HEK293 (cell line): ENCODE results near the gene EEF2K.

Experiments used
- GLIS1 ChIP-seq: fragments of 450-650 bp; formaldehyde crosslinking; IDR thresholded peaks from 2 replicates; pipeline ENCODE4 v1.5.1; 2016; ENCODE audit warnings: missing biosample characterization, missing genetic modification characterization
- GLIS2 ChIP-seq: fragments of 450-650 bp; formaldehyde crosslinking; IDR thresholded peaks from 2 replicates; pipeline ENCODE4 v1.5.1; 2016; ENCODE audit warnings: missing biosample characterization, missing genetic modification characterization
- IKZF3 ChIP-seq: fragments of 450-650 bp; IDR thresholded peaks from 2 replicates; pipeline ENCODE4 v1.5.0; 2018; ENCODE audit warnings: missing biosample characterization, mild to moderate bottlenecking, missing genetic modification characterization, moderate library complexity
- KLF10 ChIP-seq: fragments of 450-650 bp; IDR thresholded peaks from 2 replicates; pipeline ENCODE4 v1.5.1; 2018; ENCODE audit warnings: missing biosample characterization, mild to moderate bottlenecking, missing genetic modification characterization
- KLF16 ChIP-seq: fragments of 450-650 bp; formaldehyde crosslinking; IDR thresholded peaks from 2 replicates; pipeline ENCODE4 v1.5.1; 2017; ENCODE audit warnings: missing biosample characterization, missing genetic modification characterization
- KLF9 ChIP-seq: fragments of 450-650 bp; formaldehyde crosslinking; IDR thresholded peaks from 2 replicates; pipeline ENCODE4 v1.5.1; 2016; ENCODE audit warnings: missing biosample characterization, missing genetic modification characterization, low read depth
- MZF1 ChIP-seq: fragments of 450-650 bp; formaldehyde crosslinking; IDR thresholded peaks from 2 replicates; pipeline ENCODE4 v1.5.1; 2017; ENCODE audit warnings: missing biosample characterization, missing genetic modification characterization, borderline replicate concordance
- OSR2 ChIP-seq: fragments of 450-650 bp; formaldehyde crosslinking; IDR thresholded peaks from 2 replicates; pipeline ENCODE4 v1.5.1; 2016; ENCODE audit warnings: missing biosample characterization, missing genetic modification characterization
- PBX3 ChIP-seq: sonication (generic); formaldehyde crosslinking; IDR thresholded peaks from 2 replicates; pipeline ENCODE4 v1.8.1; 2022; ENCODE audit warnings: mild to moderate bottlenecking, moderate library complexity, missing genetic modification reagents
- ZBTB10 ChIP-seq: fragments of 450-650 bp; formaldehyde crosslinking; IDR thresholded peaks from 2 replicates; pipeline ENCODE4 v1.5.1; 2016; ENCODE audit warnings: missing biosample characterization, missing genetic modification characterization
- ZBTB17 ChIP-seq: fragments of 450-650 bp; formaldehyde crosslinking; IDR thresholded peaks from 2 replicates; pipeline ENCODE4 v1.5.1; 2016; ENCODE audit warnings: missing biosample characterization, missing genetic modification characterization
- ZBTB6 ChIP-seq: fragments of 450-650 bp; formaldehyde crosslinking; IDR thresholded peaks from 2 replicates; pipeline ENCODE4 v1.5.1; 2017; ENCODE audit warnings: missing biosample characterization, missing genetic modification characterization
- ZBTB7A ChIP-seq: fragments of 450-650 bp; formaldehyde crosslinking; IDR thresholded peaks from 2 replicates; pipeline ENCODE4 v1.5.1; 2016; ENCODE audit warnings: low read depth, missing biosample characterization, missing genetic modification characterization
- ZEB2 ChIP-seq: fragments of 450-650 bp; formaldehyde crosslinking; IDR thresholded peaks from 2 replicates; pipeline ENCODE4 v1.5.1; 2016; ENCODE audit warnings: missing biosample characterization, missing genetic modification characterization
- ZFP3 ChIP-seq: fragments of 450-650 bp; formaldehyde crosslinking; IDR thresholded peaks from 2 replicates; pipeline ENCODE4 v1.5.1; 2016; ENCODE audit warnings: low read depth, missing biosample characterization, missing genetic modification characterization
- ZNF10 ChIP-seq: fragments of 450-650 bp; formaldehyde crosslinking; IDR thresholded peaks from 2 replicates; pipeline ENCODE4 v1.5.1; 2017; ENCODE audit warnings: missing biosample characterization, missing genetic modification characterization
- ZNF184 ChIP-seq: fragments of 450-650 bp; IDR thresholded peaks from 2 replicates; pipeline ENCODE4 v1.5.1; 2018; ENCODE audit warnings: missing biosample characterization, mild to moderate bottlenecking, missing genetic modification characterization
- ZNF202 ChIP-seq: fragments of 450-650 bp; formaldehyde crosslinking; IDR thresholded peaks from 2 replicates; pipeline ENCODE4 v1.5.1; 2016; ENCODE audit warnings: missing biosample characterization, missing genetic modification characterization, borderline replicate concordance
- ZNF214 ChIP-seq: fragments of 450-650 bp; formaldehyde crosslinking; IDR thresholded peaks from 2 replicates; pipeline ENCODE4 v1.5.1; 2017; ENCODE audit warnings: missing biosample characterization, mild to moderate bottlenecking, missing genetic modification characterization, borderline replicate concordance
- ZNF302 ChIP-seq: fragments of 450-650 bp; formaldehyde crosslinking; IDR thresholded peaks from 2 replicates; pipeline ENCODE4 v1.5.1; 2016; ENCODE audit warnings: missing biosample characterization, missing genetic modification characterization, low read depth
- ZNF341 ChIP-seq: fragments of 450-650 bp; formaldehyde crosslinking; IDR thresholded peaks from 2 replicates; pipeline ENCODE4; 2016; ENCODE audit warnings: low read depth, missing biosample characterization, missing genetic modification characterization
- ZNF48 ChIP-seq: fragments of 450-650 bp; formaldehyde crosslinking; IDR thresholded peaks from 2 replicates; pipeline ENCODE4 v1.5.1; 2016; ENCODE audit warnings: missing biosample characterization, missing genetic modification characterization
- ZNF501 ChIP-seq: fragments of 450-650 bp; formaldehyde crosslinking; IDR thresholded peaks from 2 replicates; pipeline ENCODE4 v1.5.1; 2016; ENCODE audit warnings: missing biosample characterization, missing genetic modification characterization
- ZNF660 ChIP-seq: fragments of 450-650 bp; IDR thresholded peaks from 2 replicates; pipeline ENCODE4 v1.5.1; 2018; ENCODE audit warnings: missing biosample characterization, mild to moderate bottlenecking, missing genetic modification characterization
- ZNF707 ChIP-seq: fragments of 450-650 bp; formaldehyde crosslinking; IDR thresholded peaks from 2 replicates; pipeline ENCODE4 v1.5.1; 2016; ENCODE audit warnings: missing biosample characterization, missing genetic modification characterization
- ZNF785 ChIP-seq: fragments of 450-650 bp; formaldehyde crosslinking; IDR thresholded peaks from 2 replicates; pipeline ENCODE4 v1.5.1; 2016; ENCODE audit warnings: missing biosample characterization, missing genetic modification characterization
- ZNF843 ChIP-seq: fragments of 450-650 bp; formaldehyde crosslinking; IDR thresholded peaks from 2 replicates; pipeline ENCODE4 v1.5.1; 2016; ENCODE audit warnings: missing biosample characterization, missing genetic modification characterization
- ZSCAN30 ChIP-seq: fragments of 450-650 bp; IDR thresholded peaks from 2 replicates; pipeline ENCODE4 v1.5.1; 2018; ENCODE audit warnings: missing biosample characterization, mild to moderate bottlenecking, missing genetic modification characterization, moderate library complexity
- ZXDB ChIP-seq: fragments of 450-650 bp; formaldehyde crosslinking; IDR thresholded peaks from 2 replicates; pipeline ENCODE4 v1.5.1; 2016; ENCODE audit warnings: missing biosample characterization, missing genetic modification characterization
- TF ChIP-seq, protein P1 (sequence below): fragments of 450-650 bp; IDR thresholded peaks from 2 replicates; pipeline ENCODE4 v1.5.1; 2018; ENCODE audit warnings: missing biosample characterization, mild to moderate bottlenecking, missing genetic modification characterization
- TF ChIP-seq, protein P2 (sequence below): fragments of 450-650 bp; formaldehyde crosslinking; IDR thresholded peaks from 2 replicates; pipeline ENCODE4 v1.5.1; 2016; ENCODE audit warnings: missing biosample characterization, missing genetic modification characterization, low read depth

EEF2K gene

DNA sequence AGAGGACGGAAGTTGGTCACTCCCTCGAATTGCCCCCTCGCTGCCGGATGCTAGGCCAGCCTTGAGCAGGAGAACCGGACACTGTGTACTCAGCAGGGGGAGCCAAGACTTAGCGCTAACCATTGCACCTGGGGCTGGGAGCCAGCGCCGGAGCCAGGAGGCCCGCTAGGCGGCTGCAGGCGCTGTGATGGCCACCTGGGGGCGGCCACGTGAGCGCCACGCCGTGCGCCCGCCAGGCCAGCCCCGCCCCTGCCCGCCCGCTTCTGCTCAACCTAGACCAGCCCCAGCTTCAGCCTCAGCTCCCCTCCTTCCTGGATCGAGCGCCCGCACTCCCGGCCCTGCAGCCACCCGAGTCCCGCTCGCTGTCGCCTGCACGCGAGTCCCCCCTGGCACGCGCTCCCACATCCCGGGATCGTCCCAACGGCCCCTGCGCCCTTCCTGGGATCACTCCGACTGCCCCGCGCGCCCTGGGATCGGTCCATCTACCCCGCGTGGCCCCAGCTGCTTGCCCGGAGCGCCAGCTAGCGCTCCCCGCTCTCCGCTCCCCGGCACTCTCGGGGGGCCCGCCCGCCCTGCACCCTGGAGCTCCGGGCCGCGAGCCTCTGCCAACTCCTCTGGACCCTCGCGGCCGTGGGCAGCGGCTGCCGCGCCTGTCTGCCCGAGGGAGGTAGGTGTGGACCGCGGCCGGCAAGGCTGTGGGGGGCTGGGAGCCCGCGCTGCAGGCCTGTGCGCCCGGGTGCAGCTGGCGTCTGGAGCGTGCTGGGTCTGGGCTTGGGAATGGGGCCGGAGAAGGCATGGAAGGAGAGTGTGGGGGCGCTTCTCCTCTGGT, at the start of gene EEF2K (continued):
- TF ChIP-seq ZNF302 (no peak), ZBTB6 (tag by site-specific recombination) (peak; percentile 97), KLF10 (tag by site-specific recombination) (peak; percentile 72; the same call in 1 of the 2 replicates), GLIS2 (peak; percentile 77), ZBTB7A (tag by site-specific recombination) (0 out of 2 replicates have a peak, but pooled peaks have one; percentile 62), ZNF501 (tag by site-specific recombination) (0 out of 2 replicates have a peak, but pooled peaks have one; percentile 39), ZNF202 (no peak), KLF9 (tag by site-specific recombination) (peak; percentile 68), ZNF843 (0 out of 2 replicates have a peak, but pooled peaks have one; percentile 21), ZNF214 (no peak), KLF16 (tag by site-specific recombination) (peak; percentile 28), ZNF48 (no peak), OSR2 (tag by site-specific recombination) (peak; percentile 61; the same call in 1 of the 2 replicates), ZBTB17 (tag by site-specific recombination) (peak; percentile 60), IKZF3 (tag by site-specific recombination) (peak; percentile 73; the same call in 1 of the 2 replicates), ZBTB10 (peak; percentile 59; the same call in 1 of the 2 replicates), ZNF707 (tag by site-specific recombination) (no peak), ZNF184 (peak; percentile 43; the same call in 1 of the 2 replicates), ZSCAN30 (tag by site-specific recombination) (peak; percentile 99), GLIS1 (tag by site-specific recombination) (peak; percentile 65), ZFP3 (tag by site-specific recombination) (no peak), ZEB2 (tag by site-specific recombination) (peak; percentile 83), ZNF785 (tag by site-specific recombination) (peak; percentile 46; the same call in 1 of the 2 replicates), MZF1 (tag by site-specific recombination) (0 out of 2 replicates have a peak, but pooled peaks have one; percentile 28), PBX3 (CRISPR knock-in tag) (peak; percentile 80; the same call in 1 of the 2 replicates), ZNF660 (tag by site-specific recombination) (peak; percentile 93), ZNF341 (tag by site-specific recombination) (peak; percentile 45), ZXDB (peak; percentile 43), ZNF10 (tag by site-specific recombination) (peak; percentile 94)
- TF ChIP-seq, protein P1, sequence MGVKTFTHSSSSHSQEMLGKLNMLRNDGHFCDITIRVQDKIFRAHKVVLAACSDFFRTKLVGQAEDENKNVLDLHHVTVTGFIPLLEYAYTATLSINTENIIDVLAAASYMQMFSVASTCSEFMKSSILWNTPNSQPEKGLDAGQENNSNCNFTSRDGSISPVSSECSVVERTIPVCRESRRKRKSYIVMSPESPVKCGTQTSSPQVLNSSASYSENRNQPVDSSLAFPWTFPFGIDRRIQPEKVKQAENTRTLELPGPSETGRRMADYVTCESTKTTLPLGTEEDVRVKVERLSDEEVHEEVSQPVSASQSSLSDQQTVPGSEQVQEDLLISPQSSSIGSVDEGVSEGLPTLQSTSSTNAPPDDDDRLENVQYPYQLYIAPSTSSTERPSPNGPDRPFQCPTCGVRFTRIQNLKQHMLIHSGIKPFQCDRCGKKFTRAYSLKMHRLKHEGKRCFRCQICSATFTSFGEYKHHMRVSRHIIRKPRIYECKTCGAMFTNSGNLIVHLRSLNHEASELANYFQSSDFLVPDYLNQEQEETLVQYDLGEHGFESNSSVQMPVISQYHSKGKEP (tag by site-specific recombination): peak; percentile 82
- TF ChIP-seq, protein P2, sequence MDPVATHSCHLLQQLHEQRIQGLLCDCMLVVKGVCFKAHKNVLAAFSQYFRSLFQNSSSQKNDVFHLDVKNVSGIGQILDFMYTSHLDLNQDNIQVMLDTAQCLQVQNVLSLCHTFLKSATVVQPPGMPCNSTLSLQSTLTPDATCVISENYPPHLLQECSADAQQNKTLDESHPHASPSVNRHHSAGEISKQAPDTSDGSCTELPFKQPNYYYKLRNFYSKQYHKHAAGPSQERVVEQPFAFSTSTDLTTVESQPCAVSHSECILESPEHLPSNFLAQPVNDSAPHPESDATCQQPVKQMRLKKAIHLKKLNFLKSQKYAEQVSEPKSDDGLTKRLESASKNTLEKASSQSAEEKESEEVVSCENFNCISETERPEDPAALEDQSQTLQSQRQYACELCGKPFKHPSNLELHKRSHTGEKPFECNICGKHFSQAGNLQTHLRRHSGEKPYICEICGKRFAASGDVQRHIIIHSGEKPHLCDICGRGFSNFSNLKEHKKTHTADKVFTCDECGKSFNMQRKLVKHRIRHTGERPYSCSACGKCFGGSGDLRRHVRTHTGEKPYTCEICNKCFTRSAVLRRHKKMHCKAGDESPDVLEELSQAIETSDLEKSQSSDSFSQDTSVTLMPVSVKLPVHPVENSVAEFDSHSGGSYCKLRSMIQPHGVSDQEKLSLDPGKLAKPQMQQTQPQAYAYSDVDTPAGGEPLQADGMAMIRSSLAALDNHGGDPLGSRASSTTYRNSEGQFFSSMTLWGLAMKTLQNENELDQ (tag by site-specific recombination): no peak
